Fibroblast of lung (primary cell): Measurements from ENCODE around the gene CDK1. TPM values are rescaled to one million over a fixed set of nuclear protein-coding genes. Genes with fewer than 3 reads are reported as not detected.

Experiments used
- DNase-seq, 2 donors: peaks; one replicate each; pipeline versions ENCODE4 v3.0.0 to v3.0.0-alpha.2; 2010; ENCODE audit warnings: low read depth in 2 of 2
- H2AFZ ChIP-seq: 2 replicates; pipeline ENCODE4 v1.5.1; 2012; ENCODE audit warnings: low read length, control low read depth, inconsistent platforms
- H3K27ac ChIP-seq: 2 replicates; pipeline ENCODE4 v1.5.1; 2011; ENCODE audit warnings: low read length, control low read depth; ENCODE audit not compliant: insufficient read depth
- H3K27me3 ChIP-seq: 2 replicates; pipeline ENCODE4 v1.5.1; 2011; ENCODE audit warnings: mild to moderate bottlenecking, low read length; ENCODE audit not compliant: control insufficient read depth, insufficient read depth
- H3K36me3 ChIP-seq: 2 replicates; pipeline ENCODE4 v1.5.1; 2011; ENCODE audit warnings: low read length; ENCODE audit not compliant: control insufficient read depth, insufficient read depth
- H3K4me1 ChIP-seq: 2 replicates; pipeline ENCODE4 v1.5.1; 2011; ENCODE audit warnings: low read length; ENCODE audit not compliant: control insufficient read depth, insufficient read depth; ENCODE audit errors: extremely low read depth
- H3K4me2 ChIP-seq: 2 replicates; pipeline ENCODE4 v1.5.1; 2011; ENCODE audit warnings: low read length, control low read depth; ENCODE audit not compliant: insufficient read depth; ENCODE audit errors: extremely low read depth
- H3K4me3 ChIP-seq, 4 experiments: fragments of 200-600 bp in 1 of 4; sonication (generic) in 1 of 4; replicated peaks in 1 of 4; 2 replicates each; pipeline ENCODE4 v1.5.1; 2011 to 2016; ENCODE audit warnings: low read length in 4 of 4, low read depth in 3 of 4, mild to moderate bottlenecking in 3 of 4, control low read depth in 2 of 4, inconsistent platforms in 1 of 4, mixed read lengths in 1 of 4; ENCODE audit not compliant: insufficient read depth in 1 of 4; ENCODE audit errors: control extremely low read depth in 1 of 4
- H3K79me2 ChIP-seq: 2 replicates; pipeline ENCODE4 v1.5.1; 2012; ENCODE audit warnings: mild to moderate bottlenecking, low read length, inconsistent platforms; ENCODE audit not compliant: control insufficient read depth, insufficient read depth
- H3K9ac ChIP-seq: 2 replicates; pipeline ENCODE4 v1.5.1; 2011; ENCODE audit warnings: mild to moderate bottlenecking, low read length, control low read depth; ENCODE audit not compliant: insufficient read depth
- H3K9me3 ChIP-seq: 2 replicates; pipeline ENCODE4 v1.5.1; 2012; ENCODE audit warnings: low read depth, low read length; ENCODE audit not compliant: control insufficient read depth, insufficient read depth
- H4K20me1 ChIP-seq: 2 replicates; pipeline ENCODE4 v1.5.1; 2011; ENCODE audit warnings: low read length; ENCODE audit not compliant: control insufficient read depth, insufficient read depth; ENCODE audit errors: extremely low read depth
- EZH2 ChIP-seq: IDR thresholded peaks from 2 replicates; pipeline ENCODE4 v1.5.1; 2012; ENCODE audit warnings: low read length, control low read depth, mild to moderate bottlenecking; ENCODE audit errors: missing control alignments
- polyA plus RNA-seq, 2 donors: library from polyadenylated mRNA; depleted of rRNA in 1 of 2; stranded (reverse) in 1 of 2; unstranded in 1 of 2; fragments of >200 nt; gene quantifications; 2 replicates each; pipeline ENCODE4 v1.2.1, GENCODE V29; 2011 to 2012; ENCODE audit warnings: missing spikeins in 1 of 2
- total RNA-seq: library from RNA; depleted of rRNA; stranded (reverse); fragments of >200 nt; gene quantifications from 2 replicates; pipeline ENCODE4 v1.2.1, GENCODE V29; 2014
- TF ChIP-seq, protein P1 (sequence below), 2 donors: IDR thresholded peaks in 1 of 2; conservative IDR thresholded peaks in 1 of 2; 1 replicate in 1 of 2; 2 replicates in 1 of 2; pipeline ENCODE4 v1.5.1; 2011 to 2012; ENCODE audit warnings: low read length in 2 of 2, control low read depth in 1 of 2, inconsistent platforms in 1 of 2, low read depth in 1 of 2, mild to moderate bottlenecking in 1 of 2

CDK1 gene
- total and polyA plus RNA-seq, 2 donors (not counting 1 experiment from before 2014, with no cell fraction given): 13.9 to 14.8 TPM

- TF ChIP-seq, protein P1, sequence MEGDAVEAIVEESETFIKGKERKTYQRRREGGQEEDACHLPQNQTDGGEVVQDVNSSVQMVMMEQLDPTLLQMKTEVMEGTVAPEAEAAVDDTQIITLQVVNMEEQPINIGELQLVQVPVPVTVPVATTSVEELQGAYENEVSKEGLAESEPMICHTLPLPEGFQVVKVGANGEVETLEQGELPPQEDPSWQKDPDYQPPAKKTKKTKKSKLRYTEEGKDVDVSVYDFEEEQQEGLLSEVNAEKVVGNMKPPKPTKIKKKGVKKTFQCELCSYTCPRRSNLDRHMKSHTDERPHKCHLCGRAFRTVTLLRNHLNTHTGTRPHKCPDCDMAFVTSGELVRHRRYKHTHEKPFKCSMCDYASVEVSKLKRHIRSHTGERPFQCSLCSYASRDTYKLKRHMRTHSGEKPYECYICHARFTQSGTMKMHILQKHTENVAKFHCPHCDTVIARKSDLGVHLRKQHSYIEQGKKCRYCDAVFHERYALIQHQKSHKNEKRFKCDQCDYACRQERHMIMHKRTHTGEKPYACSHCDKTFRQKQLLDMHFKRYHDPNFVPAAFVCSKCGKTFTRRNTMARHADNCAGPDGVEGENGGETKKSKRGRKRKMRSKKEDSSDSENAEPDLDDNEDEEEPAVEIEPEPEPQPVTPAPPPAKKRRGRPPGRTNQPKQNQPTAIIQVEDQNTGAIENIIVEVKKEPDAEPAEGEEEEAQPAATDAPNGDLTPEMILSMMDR (conservative IDR thresholded peaks at IDR 0.05 in 1 of 2, IDR thresholded peaks at IDR 0.05 in 1 of 2; ENCODE audit: low read depth in 1 of 2, low read length in 2 of 2): no peak
- TF ChIP-seq EZH2: no peak
- no peak overlapping the region for H3K4me2 ChIP-seq
These were observed 32.3 kb downstream of the CDK1 start for GRCh38 chr10:60810437-60811182.

DNA sequence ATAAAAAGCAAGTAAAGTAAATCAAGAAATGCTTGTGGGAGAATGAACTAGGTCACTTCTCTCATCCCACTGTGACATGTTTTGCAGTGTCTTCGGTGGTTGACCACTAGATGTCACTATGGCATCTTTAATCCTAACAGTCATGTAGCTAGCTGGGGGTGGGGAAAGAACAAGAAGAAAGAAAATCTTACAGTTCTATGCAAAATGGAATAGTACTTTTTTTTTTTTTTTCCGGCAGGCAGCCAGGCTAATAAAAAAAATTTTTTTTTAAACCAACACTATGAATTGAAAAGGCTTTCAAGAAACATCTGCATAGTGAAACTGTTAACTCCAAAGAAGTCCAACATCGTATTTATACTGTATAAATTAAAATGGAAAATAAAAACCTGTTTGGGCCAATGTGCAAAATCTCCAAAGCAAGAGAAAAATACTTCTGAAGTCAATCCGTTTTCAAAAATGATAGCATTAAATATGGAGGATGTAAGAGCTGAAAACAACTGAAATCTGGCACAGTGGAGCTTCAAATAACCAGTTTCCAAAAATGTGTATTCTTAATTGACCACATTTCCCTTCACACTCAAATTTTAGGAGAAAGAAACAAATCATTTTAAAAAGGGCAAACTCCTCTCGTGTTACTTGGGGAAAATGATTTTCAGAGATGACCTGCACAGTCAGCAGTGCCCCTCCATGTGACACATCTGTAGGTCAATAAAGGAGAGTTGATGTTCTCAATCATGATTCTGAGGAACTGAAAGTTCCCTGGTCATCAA, 38.5 kb downstream of the CDK1 start:
- no peaks in the 10 kb centered on the region for H3K27me3 ChIP-seq
- no peak overlapping the region for H3K27ac ChIP-seq
- H3K4me1 ChIP-seq: peaks cover 11% of the 10 kb centered on the region
- no peaks in the 10 kb centered on the region for H4K20me1 ChIP-seq
- peak overlapping the region in 2 of 4 experiments; percentile 1 to 4 for H3K4me3 ChIP-seq
- no peak for TF ChIP-seq EZH2
- TF ChIP-seq, protein P1 (conservative IDR thresholded peaks at IDR 0.05 in 1 of 2, IDR thresholded peaks at IDR 0.05 in 1 of 2; ENCODE audit: low read depth in 1 of 2, low read length in 2 of 2): peak; percentile 79 to 85
- peak; percentile 81 to 95 for DNase-seq
- no peak overlapping the region for H2AFZ ChIP-seq
- H3K4me2 ChIP-seq: peak overlapping the region; percentile 42
- no peaks in the 10 kb centered on the region for H3K9me3 ChIP-seq
- no peaks in the 10 kb centered on the region for H3K36me3 ChIP-seq
- no peak overlapping the region for H3K9ac ChIP-seq
- H3K79me2 ChIP-seq: no peaks in the 10 kb centered on the region

More at GRCh38 chr10:60810437-60811182, 32.3 kb downstream of the CDK1 start:
- Histone ChIP-seq H3K79me2 (no peaks in the 10 kb centered on the region), H3K4me1 (no peaks in the 10 kb centered on the region), H3K27me3 (no peaks in the 10 kb centered on the region), H3K36me3 (no peaks in the 10 kb centered on the region), H3K4me3 (no peak overlapping the region), H4K20me1 (no peaks in the 10 kb centered on the region), H3K27ac (no peak overlapping the region), H3K9me3 (no peaks in the 10 kb centered on the region), H2AFZ (no peak overlapping the region), H3K9ac (no peak overlapping the region)
- DNase-seq: peak; percentile 40 to 73

- H3K27ac ChIP-seq: no peak overlapping the region
- no peak overlapping the region for H3K4me3 ChIP-seq
- no peaks in the 10 kb centered on the region for H3K27me3 ChIP-seq
- no peak overlapping the region for H3K9ac ChIP-seq
- H3K4me2 ChIP-seq: peak overlapping the region; percentile 32
- H3K79me2 ChIP-seq: no peaks in the 10 kb centered on the region
- H4K20me1 ChIP-seq: no peaks in the 10 kb centered on the region
- no peaks in the 10 kb centered on the region for H3K9me3 ChIP-seq
- H3K36me3 ChIP-seq: no peaks in the 10 kb centered on the region
- TF ChIP-seq, protein P1 (conservative IDR thresholded peaks at IDR 0.05 in 1 of 2, IDR thresholded peaks at IDR 0.05 in 1 of 2; ENCODE audit: low read depth in 1 of 2, low read length in 2 of 2): no peak
- no peak for TF ChIP-seq EZH2
- H2AFZ ChIP-seq: no peak overlapping the region
- peaks cover 11% of the 10 kb centered on the region for H3K4me1 ChIP-seq
- DNase-seq: peak in 1 of 2 donors; percentile 65
These were observed 39.1 kb downstream of the CDK1 start for GRCh38 chr10:60817398-60817805.
